Right forelimb (tissue), 1 donor: ENCODE results near the gene EEF1AKMT3.

Experiments
- DNase-seq: peaks from one replicate; pipeline ENCODE4 v3.0.0-alpha.2; 2018

The EEF1AKMT3 gene

DNA sequence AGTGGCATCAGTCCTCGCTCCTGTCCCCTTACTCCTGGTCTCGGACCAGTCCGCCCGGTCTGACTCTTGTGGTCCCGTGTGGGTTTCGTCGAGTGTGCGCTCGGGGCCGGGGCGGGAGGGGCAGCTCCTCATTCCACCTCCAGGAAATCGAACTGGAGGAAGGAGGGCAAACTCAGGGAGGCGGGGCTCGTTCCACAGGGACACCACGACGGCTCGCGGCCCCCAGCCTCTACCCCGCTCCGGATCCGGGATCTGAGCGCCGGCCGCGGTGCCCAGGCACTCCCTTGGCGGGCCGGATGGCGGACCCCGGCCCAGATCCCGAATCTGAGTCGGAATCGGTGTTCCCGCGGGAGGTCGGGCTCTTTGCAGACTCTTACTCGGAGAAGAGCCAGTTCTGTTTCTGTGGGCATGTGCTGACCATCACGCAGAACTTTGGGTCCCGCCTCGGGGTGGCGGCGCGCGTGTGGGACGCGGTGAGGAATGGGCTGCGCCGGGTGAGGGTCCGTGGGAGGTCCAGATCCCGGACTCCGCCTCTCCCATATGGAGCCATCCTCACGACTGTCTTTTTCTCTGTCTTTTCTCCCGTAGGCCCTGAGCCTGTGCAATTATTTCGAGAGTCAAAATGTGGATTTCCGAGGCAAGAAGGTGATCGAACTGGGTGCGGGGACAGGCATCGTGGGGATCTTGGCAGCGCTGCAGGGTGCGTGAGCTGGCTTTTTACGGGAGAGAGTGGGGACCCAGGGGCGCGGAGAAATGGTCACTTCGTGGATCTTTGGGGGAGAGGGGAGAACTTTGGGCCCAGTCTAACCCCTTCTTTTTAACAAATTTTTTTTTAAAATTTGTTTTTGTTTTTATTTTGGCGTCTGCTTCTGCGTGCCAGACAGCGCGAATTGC is at the start of gene EEF1AKMT3:
EEF1AKMT3 (plus strand) TSS at position 186 of the 894 bp plus-strand sequence; CDS start at position 297, 111 bp downstream.
- DNase-seq, result peak; percentile 79

- no peak for DNase-seq
These were observed 49.4 kb upstream of the EEF1AKMT3 start for GRCh38 chr12:57722716-57723629.

DNA sequence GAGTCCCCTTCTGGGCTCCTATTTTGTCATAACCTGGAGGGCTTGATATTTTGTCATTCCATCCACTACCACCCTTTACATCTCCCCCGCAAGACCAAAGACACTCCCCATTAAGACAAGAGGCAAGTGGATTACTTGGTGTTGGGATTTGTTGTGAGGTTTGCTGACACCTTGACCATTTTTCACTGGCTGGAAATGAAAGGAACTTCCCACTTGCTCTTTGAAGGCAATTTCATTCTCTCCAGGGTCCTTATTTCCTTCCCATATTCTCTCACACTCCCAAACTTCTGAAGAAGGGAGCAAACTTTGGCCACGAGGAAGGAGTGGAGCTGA is 48.8 kb upstream of the EEF1AKMT3 start:
- DNase-seq, result no peak

GRCh38 chr12:57724003-57724935 is 48.1 kb upstream of the EEF1AKMT3 start:
- no peak for DNase-seq

DNA sequence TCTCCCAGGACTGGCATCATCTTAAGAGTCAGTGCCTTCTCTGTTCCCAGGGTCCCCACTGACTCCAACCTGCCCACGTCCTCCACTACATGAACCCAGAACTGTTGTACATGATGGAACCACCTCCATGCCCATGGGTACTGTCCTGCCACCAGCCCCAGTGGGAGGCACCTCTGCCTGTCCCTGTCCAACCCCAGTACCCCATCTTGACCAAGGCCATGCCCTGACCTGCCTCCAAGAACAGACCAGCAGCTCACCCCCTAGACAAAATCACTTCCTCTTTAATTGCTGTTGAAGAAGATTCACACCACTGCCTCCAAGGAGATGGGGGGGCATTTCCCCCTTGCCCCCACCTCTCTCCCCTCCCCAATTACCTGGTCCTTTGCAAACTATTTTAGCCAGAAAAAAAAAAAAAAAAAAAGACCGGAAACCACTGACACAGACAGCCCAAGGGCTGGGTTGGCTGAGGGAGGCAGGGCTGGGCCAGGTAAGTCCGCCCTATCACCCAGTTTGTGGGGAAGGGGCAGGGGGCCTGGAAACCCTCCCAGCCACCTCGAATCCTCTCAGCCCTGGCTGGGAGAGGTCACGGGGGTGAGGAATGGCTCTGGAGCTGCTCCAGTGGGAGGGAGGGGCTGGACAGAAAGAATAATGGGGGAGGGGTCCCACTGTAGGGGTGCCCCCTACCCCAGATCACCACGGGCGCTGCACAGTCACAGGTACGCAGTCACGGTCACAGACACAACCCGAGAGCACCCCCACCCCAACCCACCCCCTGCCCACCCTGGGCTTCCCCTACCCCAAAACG is 47.3 kb upstream of the EEF1AKMT3 start:
- no peak for DNase-seq

- no peak for DNase-seq
These were observed 46.6 kb upstream of the EEF1AKMT3 start for GRCh38 chr12:57725851-57726150.

- peak; percentile 79 for DNase-seq
These were observed 46.1 kb upstream of the EEF1AKMT3 start for GRCh38 chr12:57726151-57726883.

DNA sequence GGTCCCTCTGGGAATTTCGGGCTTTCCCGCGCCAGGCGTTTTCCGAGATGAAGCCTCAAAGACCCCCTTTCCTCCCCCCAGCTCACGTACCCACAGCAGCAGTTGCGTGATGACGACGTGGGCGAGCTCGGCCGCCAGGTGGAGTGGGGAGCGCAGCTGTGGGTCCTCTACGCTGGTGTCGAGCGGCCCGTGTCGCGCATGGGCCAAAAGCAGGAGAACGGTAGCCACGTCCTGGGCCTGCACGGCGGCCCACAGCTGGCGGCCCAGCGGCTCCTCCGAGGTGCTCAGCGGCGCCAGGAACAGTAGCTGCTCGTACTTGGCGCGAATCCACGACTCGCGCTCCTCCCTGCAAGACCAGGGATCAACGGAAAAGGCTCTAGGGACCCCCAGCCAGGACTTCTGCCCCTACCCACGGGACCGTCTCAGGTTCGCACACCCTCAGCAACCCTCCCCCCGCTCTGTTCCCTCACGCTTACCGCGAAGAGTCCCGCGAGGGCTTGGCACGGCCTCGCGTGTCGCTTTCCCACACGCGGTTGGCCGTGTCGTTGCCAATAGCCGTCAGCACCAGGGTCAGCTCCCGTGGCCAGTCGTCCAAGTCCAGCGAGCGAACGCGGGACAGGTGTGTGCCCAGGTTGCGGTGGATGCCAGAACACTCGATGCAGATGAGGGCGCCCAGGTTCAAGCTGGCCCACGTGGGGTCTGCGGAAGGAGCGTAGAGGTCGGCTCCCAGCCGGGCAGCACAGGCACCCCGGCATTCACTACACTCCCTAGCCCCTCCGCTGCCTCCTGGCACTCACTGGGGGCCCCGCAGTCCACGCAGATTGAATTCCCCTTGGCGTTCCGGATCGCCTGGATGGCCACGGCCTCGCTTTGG is 45.3 kb upstream of the EEF1AKMT3 start:
- no peak for DNase-seq

DNA sequence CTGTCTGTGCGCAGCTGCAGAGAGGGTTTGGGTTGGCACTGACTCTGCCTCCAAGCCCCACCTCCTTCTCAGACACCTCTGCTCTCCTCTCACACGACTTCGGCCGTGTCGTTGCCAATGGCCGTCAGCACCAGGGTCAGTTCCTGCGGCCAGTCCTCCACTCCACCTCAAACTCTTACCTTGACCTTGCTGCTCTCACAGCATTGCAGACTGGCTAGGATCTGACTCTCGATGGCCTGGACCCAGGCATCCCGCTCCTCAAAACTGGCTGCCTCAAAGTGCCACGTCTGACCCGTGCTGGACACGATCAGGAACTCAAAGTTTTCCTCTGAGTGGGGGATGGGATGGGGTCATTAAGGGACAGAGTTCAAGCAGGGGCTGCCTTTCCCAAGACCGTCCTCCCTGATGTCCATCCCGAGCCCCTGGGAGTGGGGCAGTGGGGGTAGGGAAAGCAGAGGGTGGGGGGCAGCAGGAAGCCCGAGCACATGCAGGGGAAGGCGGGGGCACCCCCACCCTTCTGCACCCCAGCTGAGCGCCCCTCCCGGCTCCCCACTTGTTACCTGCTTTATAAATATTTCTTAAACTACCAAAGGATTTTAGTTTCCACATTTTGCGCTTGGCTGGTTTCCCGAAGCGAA is 44.5 kb upstream of the EEF1AKMT3 start:
- DNase-seq, result peak; percentile 37

DNA sequence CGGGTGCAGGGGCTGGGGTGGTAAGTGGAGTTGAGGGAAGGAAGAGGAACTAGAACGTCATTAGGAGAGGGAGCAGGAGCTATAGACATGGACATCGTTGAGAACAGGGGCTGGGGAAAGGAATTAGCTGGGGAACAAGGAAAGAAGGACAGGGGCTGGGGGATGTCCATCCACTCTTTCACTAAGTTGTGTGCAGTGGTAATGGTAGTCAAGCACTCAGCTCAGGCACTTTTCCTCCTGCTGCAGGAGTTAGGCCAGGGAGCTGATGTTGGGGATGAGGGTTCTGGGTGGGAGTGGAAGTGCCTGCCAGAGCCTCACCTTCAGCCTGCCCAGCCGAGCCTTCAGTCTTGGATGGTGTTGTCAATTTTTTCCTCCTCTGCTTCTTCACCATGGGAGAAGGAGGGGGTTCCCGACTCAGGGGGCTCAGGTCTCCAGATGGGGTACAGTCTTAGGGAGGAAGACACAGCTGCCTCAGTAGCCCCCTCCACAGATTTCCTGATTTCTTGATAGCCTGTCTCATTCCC is 43.0 kb upstream of the EEF1AKMT3 start:
- DNase-seq, result peak; percentile 32

DNA sequence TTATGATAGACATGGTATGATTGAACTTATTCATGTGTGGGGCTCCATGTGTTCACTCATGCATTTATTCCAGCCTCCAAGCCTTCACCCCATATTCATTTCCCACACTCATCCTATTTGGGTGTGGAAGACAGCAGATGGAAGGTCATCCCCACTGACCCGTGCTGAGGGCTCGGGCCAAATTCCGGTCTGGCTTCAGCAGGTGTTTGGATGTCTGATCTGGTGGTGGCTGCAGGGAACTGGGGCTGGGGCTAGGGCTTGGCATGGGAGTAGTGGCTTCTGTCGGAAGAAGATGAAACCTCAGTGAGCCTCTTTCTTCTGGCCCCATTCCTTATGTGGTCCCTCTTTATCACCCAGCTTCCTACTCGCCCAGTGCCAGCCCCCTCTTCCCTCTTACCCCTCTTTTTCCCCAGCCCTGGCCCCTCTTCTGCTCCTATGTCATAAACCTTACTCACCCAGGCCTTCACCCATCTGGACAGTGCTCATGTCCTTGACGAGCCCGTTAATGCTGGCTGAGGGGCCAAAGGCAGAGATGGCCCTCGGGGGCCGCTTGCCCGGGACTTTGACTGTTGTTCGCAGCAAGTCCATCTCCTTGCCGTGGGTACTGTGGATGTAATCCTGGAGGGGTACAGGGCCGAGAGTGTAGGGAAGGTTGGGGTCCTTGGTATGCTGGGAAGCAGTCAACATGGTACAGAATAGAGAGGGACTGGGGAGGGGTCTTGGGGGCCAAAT is 41.9 kb upstream of the EEF1AKMT3 start:
- peak; percentile 23 for DNase-seq

DNA sequence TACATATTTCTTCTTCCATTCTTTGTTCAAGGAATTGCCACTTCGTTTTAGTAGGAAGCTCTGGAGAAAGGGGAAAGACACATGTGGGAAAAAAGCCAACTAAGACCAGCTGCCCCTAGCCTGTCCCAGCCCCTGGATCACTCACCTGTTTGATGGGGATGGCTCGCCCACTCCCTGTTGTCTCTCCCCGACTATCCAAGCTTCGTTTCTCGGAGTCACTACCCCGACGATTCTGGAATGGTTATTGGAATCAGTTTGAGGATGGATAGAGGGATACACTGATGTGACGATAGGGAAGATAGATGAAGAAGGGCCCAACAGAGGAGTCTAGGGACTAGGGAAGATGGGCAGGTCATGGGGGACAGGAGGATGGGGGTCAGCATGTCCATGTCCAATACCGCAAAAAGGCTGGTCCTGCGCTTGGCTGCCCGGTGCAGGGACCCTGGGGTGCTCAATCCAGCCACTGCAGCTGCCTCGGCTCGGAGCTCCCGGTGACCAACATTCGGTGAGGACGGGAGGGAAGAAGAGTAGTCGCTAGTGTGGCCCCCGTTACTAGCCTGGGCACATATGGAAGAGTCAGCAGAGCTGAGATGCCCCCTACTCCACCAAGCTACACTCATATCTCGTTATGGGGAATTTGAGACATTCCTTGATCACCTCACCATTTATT is 40.9 kb upstream of the EEF1AKMT3 start:
- DNase-seq, result no peak

DNA sequence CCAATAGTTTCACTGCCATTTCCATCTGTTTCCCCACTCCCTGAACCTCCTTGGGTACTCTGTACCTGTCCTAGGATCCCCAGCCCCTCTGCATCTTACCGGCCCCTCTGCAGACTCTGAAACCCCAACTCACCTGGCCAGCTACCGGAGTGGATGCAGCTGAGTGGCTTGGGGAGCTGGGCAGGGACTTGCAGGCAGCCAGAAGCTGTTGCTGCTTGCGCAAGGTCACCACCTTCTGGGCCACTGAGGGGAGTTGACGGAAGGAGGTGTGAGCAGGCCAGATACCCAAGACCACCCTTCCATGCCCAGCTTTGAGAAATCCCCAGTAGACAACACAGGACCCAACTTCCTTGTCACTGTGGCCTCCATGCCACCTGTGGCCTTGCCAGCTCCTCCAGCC is 40.1 kb upstream of the EEF1AKMT3 start:
- peak; percentile 32 for DNase-seq

DNA sequence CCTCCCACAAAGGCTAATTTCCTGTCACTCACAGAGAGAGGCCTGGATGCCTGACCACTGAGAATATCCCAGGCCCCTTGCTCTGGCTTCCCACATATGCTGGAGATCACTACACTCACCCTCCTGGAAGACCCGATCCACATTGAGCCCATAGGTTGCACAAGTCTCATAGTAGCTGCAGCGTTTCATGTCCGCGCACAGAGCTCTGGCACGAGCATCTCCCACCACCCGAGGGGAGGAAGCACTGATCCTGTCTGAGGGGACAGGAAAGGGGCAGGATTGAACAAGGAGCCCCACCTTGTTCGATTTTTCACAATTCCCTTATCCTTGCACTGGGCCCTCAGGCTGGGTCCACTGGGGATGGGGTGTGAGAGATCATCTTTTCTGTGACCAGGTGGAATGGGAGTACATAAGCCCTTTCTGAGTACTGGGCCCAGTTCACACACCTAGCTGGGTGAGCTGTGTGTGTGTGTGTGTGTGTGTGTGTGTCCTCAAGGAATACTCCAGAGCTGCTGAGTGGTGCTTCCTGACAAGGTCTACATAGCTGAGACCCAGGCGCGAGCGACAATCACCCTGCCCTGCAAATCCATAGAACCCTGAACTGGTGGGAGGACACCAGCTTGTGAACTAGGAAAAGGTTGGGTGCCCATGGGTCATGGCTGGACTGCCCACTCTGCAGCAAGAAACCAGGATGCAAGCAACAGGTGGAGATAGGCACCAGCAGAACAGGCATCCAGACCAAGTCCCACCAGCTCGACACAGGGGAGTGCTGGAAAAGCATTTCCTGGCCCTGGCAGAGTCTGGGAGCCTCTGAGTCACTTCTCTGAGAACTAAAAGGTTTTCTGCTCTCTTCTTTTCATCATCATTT is 39.5 kb upstream of the EEF1AKMT3 start:
- peak; percentile 36 for DNase-seq

GRCh38 chr12:57733928-57734327 is 38.5 kb upstream of the EEF1AKMT3 start:
- peak; percentile 30 for DNase-seq

DNA sequence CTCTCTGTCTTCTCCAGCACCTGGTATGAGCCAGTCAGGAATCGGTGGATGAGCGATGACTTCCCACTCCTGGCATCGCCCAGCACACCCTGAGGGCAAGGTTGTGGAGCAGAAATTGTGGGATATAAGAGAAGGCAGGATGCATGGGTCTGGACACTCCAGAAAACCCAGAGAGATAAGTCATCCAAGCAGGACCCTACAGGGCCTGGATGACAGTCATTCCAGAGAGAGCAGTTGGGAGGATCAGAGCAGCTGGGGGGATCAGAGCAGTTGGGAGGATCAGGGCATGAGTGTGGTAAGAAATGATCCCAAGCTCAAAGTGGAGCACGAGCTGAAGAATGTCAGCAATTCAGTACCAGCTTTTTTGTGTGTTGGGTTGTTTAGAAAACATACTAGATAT is 37.8 kb upstream of the EEF1AKMT3 start:
- no peak for DNase-seq
